Measurements from ENCODE around the gene PSEN1.

GRCh38 chr14:73217411-73217810, 81.1 kb downstream of the PSEN1 start:
- TF ChIP-seq NFYB (IDR thresholded peaks at IDR 0.05; ENCODE audit: insufficient read depth, low read depth, low read length) (no peak), CEBPZ (IDR thresholded peaks at IDR 0.05; ENCODE audit: low read depth, low read length) (no peak), CBX5 (IDR thresholded peaks at IDR 0.05; ENCODE audit: low read depth) (no peak), TARDBP (IDR thresholded peaks at IDR 0.05; ENCODE audit: borderline replicate concordance) (no peak), BRCA1 (IDR thresholded peaks at IDR 0.05; ENCODE audit: low read depth, low read length) (no peak), STAT1 (conservative IDR thresholded peaks at IDR 0.05) (no peak), POLR2AphosphoS5 (IDR thresholded peaks at IDR 0.05; ENCODE audit: low read length) (no peak), EZH2 (IDR thresholded peaks at IDR 0.05; ENCODE audit: borderline replicate concordance, control insufficient read depth, low read depth, low read length) (no peak), SIX5 (IDR thresholded peaks at IDR 0.05; ENCODE audit: low read depth, low read length, severe bottlenecking) (no peak), RB1 (IDR thresholded peaks at IDR 0.05; ENCODE audit: borderline replicate concordance) (no peak), MXI1 (IDR thresholded peaks at IDR 0.05; ENCODE audit: low read depth, low read length) (no peak)
- TF ChIP-seq, protein P1, sequence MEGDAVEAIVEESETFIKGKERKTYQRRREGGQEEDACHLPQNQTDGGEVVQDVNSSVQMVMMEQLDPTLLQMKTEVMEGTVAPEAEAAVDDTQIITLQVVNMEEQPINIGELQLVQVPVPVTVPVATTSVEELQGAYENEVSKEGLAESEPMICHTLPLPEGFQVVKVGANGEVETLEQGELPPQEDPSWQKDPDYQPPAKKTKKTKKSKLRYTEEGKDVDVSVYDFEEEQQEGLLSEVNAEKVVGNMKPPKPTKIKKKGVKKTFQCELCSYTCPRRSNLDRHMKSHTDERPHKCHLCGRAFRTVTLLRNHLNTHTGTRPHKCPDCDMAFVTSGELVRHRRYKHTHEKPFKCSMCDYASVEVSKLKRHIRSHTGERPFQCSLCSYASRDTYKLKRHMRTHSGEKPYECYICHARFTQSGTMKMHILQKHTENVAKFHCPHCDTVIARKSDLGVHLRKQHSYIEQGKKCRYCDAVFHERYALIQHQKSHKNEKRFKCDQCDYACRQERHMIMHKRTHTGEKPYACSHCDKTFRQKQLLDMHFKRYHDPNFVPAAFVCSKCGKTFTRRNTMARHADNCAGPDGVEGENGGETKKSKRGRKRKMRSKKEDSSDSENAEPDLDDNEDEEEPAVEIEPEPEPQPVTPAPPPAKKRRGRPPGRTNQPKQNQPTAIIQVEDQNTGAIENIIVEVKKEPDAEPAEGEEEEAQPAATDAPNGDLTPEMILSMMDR (IDR thresholded peaks at IDR 0.05 in 2 of 3, conservative IDR thresholded peaks at IDR 0.05 in 1 of 3; ENCODE audit: control insufficient read depth in 2 of 3, extremely low read depth in 1 of 3, insufficient read depth in 1 of 3, low read depth in 3 of 3, low read length in 3 of 3) = no peak

Measured in GM12878 (cell line).